ENCODE measurements around the gene GUCA2A. TPM values are rescaled to one million over a fixed set of nuclear protein-coding genes. Genes with fewer than 3 reads are reported as not detected.

GUCA2A gene
- total RNA-seq, 1 donor from 2014 or later: not detected

GRCh38 chr1:42178249-42178648 lies 13.7 kb upstream of the GUCA2A start:
- Histone ChIP-seq H3K27me3 (ENCODE audit: insufficient read depth, low read length) (no peaks in the 10 kb centered on the region), H2AFZ (ENCODE audit: low read depth, low read length) (no peak overlapping the region), H3K27ac (ENCODE audit: low read depth, low read length) (peak overlapping the region; percentile 12), H3K79me2 (ENCODE audit: insufficient read depth, low read length) (no peaks in the 10 kb centered on the region), H3K9me3 (ENCODE audit: insufficient read depth, low read depth, low read length) (no peaks in the 10 kb centered on the region), H3K4me2 (ENCODE audit: low read length) (no peak overlapping the region), H3K9ac (ENCODE audit: low read length) (no peak overlapping the region), H3K4me3 (ENCODE audit: insufficient read depth, low read depth, low read length) (no peak overlapping the region), H3K4me1 (ENCODE audit: insufficient read depth, low read length) (peaks cover 22% of the 10 kb centered on the region), H4K20me1 (ENCODE audit: insufficient read depth, low read length) (peaks cover 23% of the 10 kb centered on the region), H3K36me3 (ENCODE audit: insufficient read depth, low read length) (peaks cover 3% of the 10 kb centered on the region)
- TF ChIP-seq, protein P1, sequence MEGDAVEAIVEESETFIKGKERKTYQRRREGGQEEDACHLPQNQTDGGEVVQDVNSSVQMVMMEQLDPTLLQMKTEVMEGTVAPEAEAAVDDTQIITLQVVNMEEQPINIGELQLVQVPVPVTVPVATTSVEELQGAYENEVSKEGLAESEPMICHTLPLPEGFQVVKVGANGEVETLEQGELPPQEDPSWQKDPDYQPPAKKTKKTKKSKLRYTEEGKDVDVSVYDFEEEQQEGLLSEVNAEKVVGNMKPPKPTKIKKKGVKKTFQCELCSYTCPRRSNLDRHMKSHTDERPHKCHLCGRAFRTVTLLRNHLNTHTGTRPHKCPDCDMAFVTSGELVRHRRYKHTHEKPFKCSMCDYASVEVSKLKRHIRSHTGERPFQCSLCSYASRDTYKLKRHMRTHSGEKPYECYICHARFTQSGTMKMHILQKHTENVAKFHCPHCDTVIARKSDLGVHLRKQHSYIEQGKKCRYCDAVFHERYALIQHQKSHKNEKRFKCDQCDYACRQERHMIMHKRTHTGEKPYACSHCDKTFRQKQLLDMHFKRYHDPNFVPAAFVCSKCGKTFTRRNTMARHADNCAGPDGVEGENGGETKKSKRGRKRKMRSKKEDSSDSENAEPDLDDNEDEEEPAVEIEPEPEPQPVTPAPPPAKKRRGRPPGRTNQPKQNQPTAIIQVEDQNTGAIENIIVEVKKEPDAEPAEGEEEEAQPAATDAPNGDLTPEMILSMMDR (IDR thresholded peaks at IDR 0.05; ENCODE audit: insufficient read depth, low read depth, low read length): no peak
- no peak for TF ChIP-seq EZH2 (IDR thresholded peaks at IDR 0.05; ENCODE audit: insufficient read depth, low read length)
- DNase-seq (ENCODE audit: low read depth) (peak; percentile 43), FAIRE-seq (no peak)
- Mint-ChIP-seq H3K4me3 (ENCODE audit: unreplicated experiment) (no peak overlapping the region), H3K9me3 (ENCODE audit: unreplicated experiment) (no peaks in the 10 kb centered on the region), H3K36me3 (ENCODE audit: low read depth, unreplicated experiment) (peaks cover 8% of the 10 kb centered on the region), H3K4me1 (ENCODE audit: low read depth, unreplicated experiment) (peaks cover 9% of the 10 kb centered on the region), H3K27me3 (ENCODE audit: low read depth, unreplicated experiment) (no peaks in the 10 kb centered on the region), H3K27ac (ENCODE audit: unreplicated experiment) (peak overlapping the region; percentile 28)

DNA sequence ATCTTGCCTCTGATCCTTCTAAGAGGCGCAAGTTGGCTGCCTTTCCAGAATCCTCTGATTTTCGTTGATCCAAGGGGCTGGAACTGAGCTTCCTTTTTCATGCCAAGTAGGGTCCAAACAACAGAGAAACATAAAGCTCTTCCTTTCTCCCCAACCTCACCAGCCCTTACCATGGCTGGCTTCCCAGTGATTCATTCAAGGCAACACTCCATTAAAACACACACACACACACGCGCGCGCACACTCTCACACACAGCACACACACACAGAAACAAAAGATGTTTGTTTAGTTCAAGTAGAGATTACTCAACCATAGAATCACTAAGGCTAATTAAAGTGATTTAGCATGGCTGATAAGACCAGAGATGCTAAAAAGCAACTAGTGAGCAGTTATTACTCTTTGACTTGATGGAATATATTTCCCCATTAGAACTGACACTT lies 13.0 kb upstream of the GUCA2A start:
- Histone ChIP-seq H3K79me2 (ENCODE audit: insufficient read depth, low read length) (no peaks in the 10 kb centered on the region), H2AFZ (ENCODE audit: low read depth, low read length) (no peak overlapping the region), H3K9me3 (ENCODE audit: insufficient read depth, low read depth, low read length) (no peaks in the 10 kb centered on the region), H3K4me3 (ENCODE audit: insufficient read depth, low read depth, low read length) (no peak overlapping the region), H3K4me2 (ENCODE audit: low read length) (peak overlapping the region; percentile 8), H3K27ac (ENCODE audit: low read depth, low read length) (peak overlapping the region; percentile 12), H3K27me3 (ENCODE audit: insufficient read depth, low read length) (no peaks in the 10 kb centered on the region), H4K20me1 (ENCODE audit: insufficient read depth, low read length) (peaks cover 28% of the 10 kb centered on the region), H3K36me3 (ENCODE audit: insufficient read depth, low read length) (peaks cover 3% of the 10 kb centered on the region), H3K9ac (ENCODE audit: low read length) (no peak overlapping the region), H3K4me1 (ENCODE audit: insufficient read depth, low read length) (peaks cover 22% of the 10 kb centered on the region)
- Mint-ChIP-seq H3K36me3 (ENCODE audit: low read depth, unreplicated experiment) (peaks cover 8% of the 10 kb centered on the region), H3K9me3 (ENCODE audit: unreplicated experiment) (no peaks in the 10 kb centered on the region), H3K4me1 (ENCODE audit: low read depth, unreplicated experiment) (peaks cover 9% of the 10 kb centered on the region), H3K27ac (ENCODE audit: unreplicated experiment) (no peak overlapping the region), H3K4me3 (ENCODE audit: unreplicated experiment) (no peak overlapping the region), H3K27me3 (ENCODE audit: low read depth, unreplicated experiment) (no peaks in the 10 kb centered on the region)
- DNase-seq (ENCODE audit: low read depth) (peak; percentile 88), FAIRE-seq (no peak)
- no peak for TF ChIP-seq EZH2 (IDR thresholded peaks at IDR 0.05; ENCODE audit: insufficient read depth, low read length)
- TF ChIP-seq, protein P1 (IDR thresholded peaks at IDR 0.05; ENCODE audit: insufficient read depth, low read depth, low read length): no peak

DNA sequence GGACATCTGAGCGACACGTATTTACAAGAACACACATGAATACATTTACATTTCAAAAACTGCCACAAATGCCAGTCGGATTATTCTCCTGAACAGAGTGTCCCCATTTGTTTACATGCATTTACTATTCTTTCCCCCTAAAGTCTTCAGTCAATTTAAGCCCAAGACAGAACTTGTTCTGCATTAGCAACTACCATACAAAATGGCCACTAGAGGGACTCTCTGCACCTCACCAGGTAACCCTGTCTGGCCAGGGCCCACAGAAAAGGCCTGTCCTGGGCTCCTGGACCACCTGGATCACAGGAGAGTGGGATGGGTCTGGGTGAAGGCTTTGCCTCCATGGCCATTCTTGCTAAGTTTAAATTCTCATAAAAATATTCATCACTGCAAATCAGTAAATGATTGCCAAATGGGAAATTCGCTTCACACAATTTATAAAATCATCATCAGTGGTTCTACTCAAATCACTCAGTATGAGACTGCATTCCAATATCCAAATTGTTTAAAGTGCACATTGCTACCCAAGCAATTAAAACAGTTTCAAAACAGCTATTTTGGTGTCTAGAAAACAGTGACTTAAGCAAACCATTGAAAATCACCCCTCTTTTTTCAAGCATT lies 12.5 kb upstream of the GUCA2A start:
- Histone ChIP-seq H3K4me2 (ENCODE audit: low read length) (peak overlapping the region; percentile 8), H3K27ac (ENCODE audit: low read depth, low read length) (no peak overlapping the region), H3K4me1 (ENCODE audit: insufficient read depth, low read length) (peaks cover 22% of the 10 kb centered on the region), H3K9me3 (ENCODE audit: insufficient read depth, low read depth, low read length) (no peaks in the 10 kb centered on the region), H3K9ac (ENCODE audit: low read length) (no peak overlapping the region), H2AFZ (ENCODE audit: low read depth, low read length) (no peak overlapping the region), H3K27me3 (ENCODE audit: insufficient read depth, low read length) (no peaks in the 10 kb centered on the region), H3K36me3 (ENCODE audit: insufficient read depth, low read length) (peaks cover 3% of the 10 kb centered on the region), H3K4me3 (ENCODE audit: insufficient read depth, low read depth, low read length) (no peak overlapping the region), H3K79me2 (ENCODE audit: insufficient read depth, low read length) (no peaks in the 10 kb centered on the region), H4K20me1 (ENCODE audit: insufficient read depth, low read length) (peaks cover 28% of the 10 kb centered on the region)
- no peak for FAIRE-seq
- TF ChIP-seq, protein P1 (IDR thresholded peaks at IDR 0.05; ENCODE audit: insufficient read depth, low read depth, low read length): peak; percentile 81
- TF ChIP-seq EZH2 (IDR thresholded peaks at IDR 0.05; ENCODE audit: insufficient read depth, low read length): no peak
- peak; percentile 35 for DNase-seq (ENCODE audit: low read depth)
- Mint-ChIP-seq H3K4me3 (ENCODE audit: unreplicated experiment) (no peak overlapping the region), H3K27me3 (ENCODE audit: low read depth, unreplicated experiment) (no peaks in the 10 kb centered on the region), H3K27ac (ENCODE audit: unreplicated experiment) (no peak overlapping the region), H3K36me3 (ENCODE audit: low read depth, unreplicated experiment) (peaks cover 8% of the 10 kb centered on the region), H3K4me1 (ENCODE audit: low read depth, unreplicated experiment) (peaks cover 12% of the 10 kb centered on the region), H3K9me3 (ENCODE audit: unreplicated experiment) (no peaks in the 10 kb centered on the region)

Measured in astrocyte (in vitro differentiated cells and primary cell).